H9 (cell line): Measurements from ENCODE around the gene CORO7. TPM values are rescaled to one million over a fixed set of nuclear protein-coding genes. Genes with fewer than 3 reads are reported as not detected.

Experiments used
- DNase-seq: peaks from one replicate; pipeline ENCODE4 v3.0.0-alpha.2; 2017
- H2AFZ ChIP-seq: one replicate; pipeline ENCODE4 v1.6.1; 2013; ENCODE audit warnings: mild to moderate bottlenecking, low read length, control low read depth, moderate library complexity
- H2AK5ac ChIP-seq: 2 replicates; pipeline ENCODE4 v1.6.1; 2013; ENCODE audit warnings: low read length, control low read depth, mixed read lengths; ENCODE audit not compliant: insufficient read length
- H2BK120ac ChIP-seq: one replicate; pipeline ENCODE4 v1.6.1; 2013; ENCODE audit warnings: low read depth, mild to moderate bottlenecking, low read length, control low read depth, inconsistent platforms; ENCODE audit not compliant: poor library complexity, severe bottlenecking
- H2BK12ac ChIP-seq: 2 replicates; pipeline ENCODE4 v1.6.1; 2013; ENCODE audit warnings: low read length, control low read depth, mixed read lengths, low read depth; ENCODE audit not compliant: insufficient read length
- H2BK15ac ChIP-seq: 2 replicates; pipeline ENCODE4 v1.6.1; 2013; ENCODE audit warnings: low read depth, low read length, control low read depth
- H2BK20ac ChIP-seq: one replicate; pipeline ENCODE4 v1.6.1; 2013; ENCODE audit warnings: low read depth, mild to moderate bottlenecking, low read length, control low read depth, inconsistent platforms; ENCODE audit not compliant: poor library complexity, severe bottlenecking
- H2BK5ac ChIP-seq: 2 replicates; pipeline ENCODE4 v1.6.1; 2013; ENCODE audit warnings: low read length, control low read depth, mixed read lengths; ENCODE audit not compliant: insufficient read length
- H3K14ac ChIP-seq: 2 replicates; pipeline ENCODE4 v1.6.1; 2013; ENCODE audit warnings: low read length, control low read depth; ENCODE audit not compliant: insufficient read depth
- H3K18ac ChIP-seq: 2 replicates; pipeline ENCODE4 v1.6.1; 2013; ENCODE audit warnings: low read depth, mild to moderate bottlenecking, mixed read lengths, low read length, control low read depth; ENCODE audit not compliant: insufficient read length
- H3K23ac ChIP-seq: 2 replicates; pipeline ENCODE4 v1.6.1; 2013; ENCODE audit warnings: low read length, control low read depth, mixed read lengths, low read depth; ENCODE audit not compliant: insufficient read length
- H3K23me2 ChIP-seq: 2 replicates; pipeline ENCODE4 v1.6.1; 2013; ENCODE audit warnings: low read depth, mild to moderate bottlenecking, mixed read lengths, low read length, control low read depth; ENCODE audit not compliant: insufficient read length, poor library complexity, severe bottlenecking
- H3K27ac ChIP-seq: 2 replicates; pipeline ENCODE4 v1.5.1; 2013; ENCODE audit warnings: low read length, control low read depth, mixed read lengths, low read depth; ENCODE audit not compliant: insufficient read length
- H3K27me3 ChIP-seq: 2 replicates; pipeline ENCODE4 v1.6.1; 2013; ENCODE audit warnings: low read length, control low read depth, inconsistent platforms; ENCODE audit not compliant: insufficient read depth
- H3K4ac ChIP-seq: 2 replicates; pipeline ENCODE4 v1.6.1; 2013; ENCODE audit warnings: low read depth, mild to moderate bottlenecking, control low read depth, inconsistent platforms, low read length, moderate library complexity
- H3K4me1 ChIP-seq: 2 replicates; pipeline ENCODE4 v1.6.1; 2013; ENCODE audit warnings: low read length, control low read depth, inconsistent platforms; ENCODE audit not compliant: insufficient read depth
- H3K4me2 ChIP-seq: 2 replicates; pipeline ENCODE4 v1.6.1; 2013; ENCODE audit warnings: low read length, control low read depth, mixed read lengths; ENCODE audit not compliant: insufficient read length, insufficient read depth
- H3K56ac ChIP-seq: 2 replicates; pipeline ENCODE4 v1.6.1; 2013; ENCODE audit warnings: low read depth, mild to moderate bottlenecking, mixed read lengths, low read length, control low read depth; ENCODE audit not compliant: insufficient read length
- H3K79me1 ChIP-seq: 2 replicates; pipeline ENCODE4 v1.6.1; 2013; ENCODE audit warnings: low read depth, mild to moderate bottlenecking, moderate library complexity, low read length, control low read depth, inconsistent platforms; ENCODE audit not compliant: insufficient read depth, poor library complexity, severe bottlenecking
- H3K79me2 ChIP-seq: 2 replicates; pipeline ENCODE4 v1.6.1; 2013; ENCODE audit warnings: low read length, control low read depth, inconsistent platforms; ENCODE audit not compliant: insufficient read depth
- H3K9ac ChIP-seq: 2 replicates; pipeline ENCODE4 v1.6.1; 2013; ENCODE audit warnings: low read length, control low read depth, mixed read lengths; ENCODE audit not compliant: insufficient read length; ENCODE audit errors: extremely low read depth
- H3K9me3 ChIP-seq: one replicate; pipeline ENCODE4 v1.6.1; 2013; ENCODE audit warnings: low read depth, low read length, inconsistent platforms; ENCODE audit not compliant: control insufficient read depth
- H3T11ph ChIP-seq: one replicate; pipeline ENCODE4 v1.6.1; 2013; ENCODE audit warnings: mild to moderate bottlenecking, low read length, control low read depth, inconsistent platforms
- H4K20me1 ChIP-seq: one replicate; pipeline ENCODE4 v1.6.1; 2013; ENCODE audit not compliant: control insufficient read depth, insufficient read length, insufficient read depth
- H4K5ac ChIP-seq: 2 replicates; pipeline ENCODE4 v1.6.1; 2013; ENCODE audit warnings: low read depth, mild to moderate bottlenecking, mixed read lengths, low read length, control low read depth; ENCODE audit not compliant: insufficient read length
- H4K8ac ChIP-seq: replicated peaks from 2 replicates; pipeline ENCODE4 v1.6.1; 2013; ENCODE audit warnings: low read length, control low read depth, mixed read lengths, low read depth; ENCODE audit not compliant: insufficient read length
- H4K91ac ChIP-seq: 2 replicates; pipeline ENCODE4 v1.6.1; 2013; ENCODE audit warnings: low read depth, mild to moderate bottlenecking, moderate library complexity, mixed read lengths, low read length, control low read depth; ENCODE audit not compliant: insufficient read length
- H3K27ac Mint-ChIP-seq, 3 experiments: 2 replicates in 2 of 3; 3 replicates in 1 of 3; pipeline ENCODE4 v1.8.0; 2020 to 2021; ENCODE audit warnings: mixed read lengths in 3 of 3, mild to moderate bottlenecking in 1 of 3, moderate library complexity in 1 of 3
- H3K27me3 Mint-ChIP-seq: 2 replicates; pipeline ENCODE4 v1.8.0; 2021; ENCODE audit warnings: low read depth, mild to moderate bottlenecking, moderate library complexity, mixed read lengths
- H3K36me3 Mint-ChIP-seq, 3 experiments: 2 replicates in 2 of 3; 3 replicates in 1 of 3; pipeline ENCODE4 v1.8.0; 2020 to 2021; ENCODE audit warnings: low read depth in 3 of 3, mixed read lengths in 3 of 3; ENCODE audit not compliant: insufficient read depth in 1 of 3
- H3K4me1 Mint-ChIP-seq, 2 experiments: 2 replicates each; pipeline ENCODE4 v1.8.0; 2020; ENCODE audit warnings: mixed read lengths in 2 of 2
- H3K4me3 Mint-ChIP-seq, 2 experiments: 2 replicates in 1 of 2; 3 replicates in 1 of 2; pipeline ENCODE4 v1.8.0; 2020 to 2021; ENCODE audit warnings: mild to moderate bottlenecking in 2 of 2, mixed read lengths in 2 of 2, moderate library complexity in 1 of 2
- H3K9me3 Mint-ChIP-seq, 2 experiments: 2 replicates in 1 of 2; 3 replicates in 1 of 2; pipeline ENCODE4 v1.8.0; 2020; ENCODE audit warnings: mild to moderate bottlenecking in 2 of 2, mixed read lengths in 2 of 2, moderate library complexity in 1 of 2
- CTCF ChIP-seq: fragments of 200-600 bp; sonication (generic); conservative IDR thresholded peaks from 3 replicates; pipeline ENCODE4 v1.8.0; 2021; ENCODE audit warnings: antibody characterized with exemption, mild to moderate bottlenecking
- WGBS: extraction: QIAGEN DNeasy Blood & Tissue Kit; methylation state at CpG from one replicate; pipeline ENCODE4 v1.1.7; 2013; ENCODE audit warnings: missing lambda C conversion rate, low lambda C conversion rate, mixed read lengths; ENCODE audit not compliant: insufficient read length; ENCODE audit errors: extremely low coverage; 5-methylcytosine and 5-hydroxymethylcytosine counted together
- total RNA-seq: library from RNA; stranded (reverse); gene quantifications from 2 replicates; pipeline ENCODE4 v1.2.1, GENCODE V29; 2021

Gene CORO7
- total RNA-seq, 1 experiment from 2014 or later: 38.4 TPM

- no peak overlapping the region for H2AFZ ChIP-seq
- H3K23me2 ChIP-seq: no peaks in the 10 kb centered on the region
- H3K79me1 ChIP-seq: no peaks in the 10 kb centered on the region
- H3T11ph ChIP-seq: no peak overlapping the region
- no peak overlapping the region for H2BK20ac ChIP-seq
- no peak overlapping the region for H4K5ac ChIP-seq
- no peak overlapping the region for H3K4me2 ChIP-seq
- no peak overlapping the region for H3K23ac ChIP-seq
- Mint-ChIP-seq H3K36me3 (peaks cover 37 to 81% (median 64%) of the 10 kb centered on the region in 3 experiments), H3K9me3 (no peaks in the 10 kb centered on the region), H3K4me3 (no peak overlapping the region), H3K27me3 (no peaks in the 10 kb centered on the region), H3K4me1 (peaks cover 0 to 4% of the 10 kb centered on the region in 2 experiments; a peak in 1 of 4 replicates), H3K27ac (peak overlapping the region; percentile 68 to 86 (median 72); a peak in 5 of 7 replicates)
- H2BK120ac ChIP-seq: no peak overlapping the region
- H4K8ac ChIP-seq: no peak overlapping the region
- H3K4ac ChIP-seq: no peak overlapping the region
- TF ChIP-seq CTCF: no peak
- no peak overlapping the region for H2BK5ac ChIP-seq
- no peaks in the 10 kb centered on the region for H3K27me3 ChIP-seq
- H2AK5ac ChIP-seq: no peak overlapping the region
- no peak overlapping the region for H4K91ac ChIP-seq
- H2BK12ac ChIP-seq: no peak overlapping the region
- H3K79me2 ChIP-seq: no peaks in the 10 kb centered on the region
- DNase-seq: no peak
- no peak overlapping the region for H3K9ac ChIP-seq
- no peak overlapping the region for H3K56ac ChIP-seq
- no peak overlapping the region for H2BK15ac ChIP-seq
- no peak overlapping the region for H3K27ac ChIP-seq
- H3K18ac ChIP-seq: no peak overlapping the region
- no peaks in the 10 kb centered on the region for H4K20me1 ChIP-seq
- WGBS: no CpG with 5 or more reads among the region's 14 CpGs
- H3K9me3 ChIP-seq: no peaks in the 10 kb centered on the region
- H3K4me1 ChIP-seq: no peaks in the 10 kb centered on the region
- no peak overlapping the region; the same call in 1 of the 2 replicates for H3K14ac ChIP-seq
Measured at GRCh38 chr16:4450931-4451519, 34.6 kb upstream of the CORO7 start.
